ENCODE measurements around the gene CDKN2B-AS1.

CDKN2B-AS1 gene

DNA sequence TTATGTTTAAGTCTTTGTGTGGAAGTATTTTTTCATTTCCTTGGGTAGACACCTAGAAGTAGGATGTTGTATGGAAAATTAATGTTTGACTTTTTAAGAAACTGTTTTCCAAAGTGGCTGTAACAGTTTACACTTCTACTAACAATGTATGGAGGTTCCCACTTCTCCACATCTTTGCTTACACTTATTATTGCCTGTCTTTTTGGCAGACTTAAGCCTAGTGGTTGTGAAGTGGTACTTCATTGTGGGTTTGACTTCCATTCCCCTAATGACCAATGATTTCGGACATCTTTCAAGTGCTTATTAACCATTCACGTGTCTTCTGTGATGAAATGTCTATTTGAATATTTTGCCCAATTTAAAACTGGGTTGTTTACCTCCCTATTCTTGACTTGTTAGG is 106.0 kb downstream of the CDKN2B-AS1 start:
- no peak for DNase-seq

DNA sequence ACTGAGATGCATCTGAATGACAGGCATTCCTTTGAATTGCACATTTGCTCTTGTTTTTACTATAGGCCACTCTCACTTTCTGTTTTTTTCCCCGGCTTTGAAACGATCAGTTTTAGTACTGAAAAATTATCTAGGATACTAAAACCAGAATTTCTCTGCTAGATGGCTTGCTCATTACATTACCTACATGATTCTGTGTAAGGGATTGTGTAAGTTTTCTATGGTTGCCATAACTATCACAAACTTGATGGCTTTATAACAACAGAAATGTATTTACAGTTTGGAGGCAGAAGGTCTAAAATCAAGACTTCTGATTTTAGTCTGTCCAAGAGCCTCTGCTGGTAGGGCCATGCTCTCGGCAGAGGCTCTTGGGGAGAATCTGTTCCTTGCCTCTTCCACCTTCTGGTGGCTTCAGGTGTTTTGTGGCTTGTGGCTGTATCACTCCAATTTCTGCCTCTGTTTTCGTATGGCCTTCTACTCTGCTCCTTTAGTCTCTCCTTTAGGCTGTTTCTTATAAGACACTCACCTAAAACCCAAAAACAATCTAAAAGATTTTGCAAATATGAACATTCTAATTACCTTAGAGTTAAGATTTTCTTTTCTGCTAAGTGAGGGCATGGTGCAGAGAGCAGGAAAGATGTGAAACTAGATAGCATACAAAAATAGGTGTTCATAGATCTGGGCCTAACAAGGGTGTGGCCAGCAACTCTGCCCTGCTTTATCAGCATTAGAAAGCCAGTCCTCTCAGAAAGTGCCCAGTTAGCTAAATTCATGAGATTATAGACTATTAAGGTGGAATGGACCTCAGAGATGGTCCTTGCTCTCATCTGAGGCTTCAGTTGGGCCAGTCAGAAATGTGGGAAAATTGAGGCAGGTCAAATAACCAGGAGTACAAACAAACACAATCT is 107.8 kb downstream of the CDKN2B-AS1 start:
- DNase-seq, result no peak

DNA sequence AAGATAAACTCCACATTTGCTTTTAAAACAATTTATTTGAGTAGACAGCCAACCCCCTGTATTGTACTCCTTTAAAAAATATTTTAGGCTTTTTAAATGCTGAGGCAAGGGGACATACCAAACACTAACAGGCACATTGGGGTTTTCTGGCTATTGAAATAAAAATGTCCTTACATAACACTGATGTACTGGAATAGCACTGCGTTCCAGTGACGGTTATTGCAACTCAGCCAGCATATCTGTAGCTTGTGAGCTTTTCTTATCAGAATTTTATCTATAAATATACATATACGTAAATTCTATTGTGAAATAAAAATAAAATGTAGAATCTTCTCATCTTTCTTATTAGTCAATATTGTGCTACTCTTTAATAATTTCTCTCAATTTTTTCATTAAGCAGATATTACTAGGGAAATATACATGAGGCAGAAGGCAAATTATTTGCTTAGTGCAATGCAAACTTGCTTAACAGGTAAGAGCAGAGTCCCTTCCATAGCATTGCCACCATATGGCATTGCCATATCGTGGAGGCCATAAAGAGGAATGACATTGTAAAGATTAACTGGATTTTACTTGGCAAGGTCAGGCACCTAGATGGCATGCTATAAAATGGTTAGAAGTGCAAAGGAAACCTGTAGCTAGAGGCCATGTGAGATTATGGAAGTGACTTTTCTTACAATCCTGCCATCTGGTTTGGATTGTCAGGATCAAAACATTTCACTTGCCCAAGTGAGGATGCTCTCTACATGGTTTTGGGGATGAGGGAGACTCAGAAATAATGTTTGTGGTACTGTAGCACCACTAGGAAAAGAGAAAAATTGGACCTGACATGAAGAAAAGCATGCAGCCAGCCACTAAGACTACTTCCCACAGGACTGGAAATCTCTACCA is 109.3 kb downstream of the CDKN2B-AS1 start:
- DNase-seq, result no peak

DNA sequence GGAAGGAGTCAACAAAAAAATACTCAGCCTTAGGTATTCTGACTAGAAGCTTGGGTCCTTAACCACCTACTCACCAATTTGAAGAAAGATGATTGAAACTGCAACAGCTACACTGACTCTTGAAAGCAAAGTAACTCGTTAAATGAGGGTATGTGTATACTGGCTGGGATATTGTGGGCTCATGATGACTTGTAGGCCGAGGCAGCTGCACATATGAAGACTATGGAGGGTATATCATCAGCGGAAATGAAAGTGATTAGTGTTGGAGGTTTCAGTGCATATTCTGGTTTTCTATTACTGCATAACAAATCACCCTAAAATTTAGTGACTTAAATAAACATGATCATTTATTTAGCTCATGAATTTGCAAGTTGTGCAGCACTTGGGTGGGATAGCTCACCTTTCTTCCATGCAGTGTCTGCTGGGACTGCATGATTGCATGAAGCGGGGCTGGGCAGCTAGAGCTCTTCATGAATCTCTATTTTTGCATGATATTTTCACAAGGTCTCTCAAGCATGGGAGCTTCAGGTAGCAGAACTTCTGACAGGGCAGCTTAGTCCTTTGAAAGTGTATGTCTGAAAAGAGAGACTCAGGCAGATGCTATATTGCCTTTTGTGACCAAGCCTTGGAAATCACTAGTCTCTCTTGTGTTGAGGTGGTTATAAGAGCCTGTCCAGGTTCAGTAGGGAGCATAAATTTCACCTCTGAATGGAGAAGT is 110.6 kb downstream of the CDKN2B-AS1 start:
- no peak for DNase-seq

DNA sequence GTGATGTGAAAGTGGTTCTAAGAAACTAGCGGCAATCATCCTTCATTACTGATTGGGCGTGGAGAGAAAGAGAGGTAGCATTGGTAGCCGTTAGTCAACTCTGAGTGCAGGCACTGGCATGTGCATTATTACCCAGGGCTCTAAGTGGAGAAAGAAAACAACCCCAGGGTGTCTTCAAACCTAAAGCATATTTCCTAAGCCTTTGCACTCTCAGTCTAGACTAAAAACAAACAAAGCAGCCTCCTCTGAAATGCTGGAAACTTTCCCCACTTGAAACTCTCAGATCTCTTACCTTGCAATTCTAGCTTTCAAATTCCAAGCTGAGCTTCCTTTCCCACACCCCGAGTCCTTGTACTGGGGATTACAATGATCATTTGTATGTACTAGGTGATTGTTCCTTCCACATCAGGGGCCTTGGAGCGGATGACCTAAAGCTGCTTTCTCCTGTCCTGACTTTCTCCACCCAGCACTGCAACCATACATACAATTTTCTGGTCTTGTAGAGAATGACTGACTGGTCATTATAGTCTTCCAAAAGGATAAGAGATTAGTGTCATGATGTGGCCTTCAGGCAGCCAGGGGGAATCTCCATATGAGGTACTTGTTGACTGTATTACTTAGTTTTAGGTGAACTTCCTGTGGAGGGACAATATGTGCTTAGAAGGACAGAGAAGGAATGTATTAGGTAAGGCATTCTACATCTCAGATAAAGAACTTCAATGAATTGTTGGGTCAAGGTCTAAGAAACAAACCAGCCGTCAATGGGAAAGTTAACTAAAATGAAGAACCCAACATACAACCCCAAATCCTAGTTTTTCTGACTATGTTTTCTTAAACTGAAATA is 112.8 kb downstream of the CDKN2B-AS1 start:
- DNase-seq, result no peak

DNA sequence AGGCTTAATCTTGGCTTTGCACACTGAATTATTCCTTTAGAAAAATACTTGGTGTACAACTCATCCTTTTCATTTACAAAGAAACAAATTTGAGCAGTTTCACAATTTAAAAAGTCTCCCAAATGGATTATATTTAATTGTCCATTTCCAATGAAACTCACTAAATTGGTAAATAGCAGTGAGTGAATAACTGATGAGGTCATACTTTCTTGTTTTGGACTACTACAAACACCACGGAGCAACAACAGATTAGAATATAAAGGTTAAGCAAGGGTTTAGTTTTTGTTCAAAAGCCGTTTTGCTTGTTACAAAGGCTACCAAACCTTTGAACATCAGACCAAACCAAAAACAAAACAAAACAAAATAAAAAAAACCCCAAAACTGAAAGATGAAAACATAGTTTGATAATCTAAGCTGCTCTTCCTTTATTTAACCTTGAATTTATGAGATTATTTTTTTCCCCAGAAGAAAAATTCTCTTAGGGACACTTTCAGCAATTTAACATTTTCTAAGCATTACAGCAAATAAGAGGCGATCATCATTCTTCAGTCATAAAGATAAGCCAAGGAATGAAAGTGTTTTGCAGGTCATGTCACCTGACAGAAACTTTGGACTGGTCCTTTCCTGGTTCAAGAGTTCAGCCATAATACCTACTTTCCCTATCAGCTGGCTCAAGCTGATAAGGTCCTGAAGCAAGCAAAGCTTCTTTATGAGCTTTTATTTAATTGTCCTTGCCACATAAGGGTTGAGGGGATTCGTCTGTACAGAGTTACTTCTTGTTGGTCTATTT is 114.2 kb downstream of the CDKN2B-AS1 start:
- no peak for DNase-seq

DNA sequence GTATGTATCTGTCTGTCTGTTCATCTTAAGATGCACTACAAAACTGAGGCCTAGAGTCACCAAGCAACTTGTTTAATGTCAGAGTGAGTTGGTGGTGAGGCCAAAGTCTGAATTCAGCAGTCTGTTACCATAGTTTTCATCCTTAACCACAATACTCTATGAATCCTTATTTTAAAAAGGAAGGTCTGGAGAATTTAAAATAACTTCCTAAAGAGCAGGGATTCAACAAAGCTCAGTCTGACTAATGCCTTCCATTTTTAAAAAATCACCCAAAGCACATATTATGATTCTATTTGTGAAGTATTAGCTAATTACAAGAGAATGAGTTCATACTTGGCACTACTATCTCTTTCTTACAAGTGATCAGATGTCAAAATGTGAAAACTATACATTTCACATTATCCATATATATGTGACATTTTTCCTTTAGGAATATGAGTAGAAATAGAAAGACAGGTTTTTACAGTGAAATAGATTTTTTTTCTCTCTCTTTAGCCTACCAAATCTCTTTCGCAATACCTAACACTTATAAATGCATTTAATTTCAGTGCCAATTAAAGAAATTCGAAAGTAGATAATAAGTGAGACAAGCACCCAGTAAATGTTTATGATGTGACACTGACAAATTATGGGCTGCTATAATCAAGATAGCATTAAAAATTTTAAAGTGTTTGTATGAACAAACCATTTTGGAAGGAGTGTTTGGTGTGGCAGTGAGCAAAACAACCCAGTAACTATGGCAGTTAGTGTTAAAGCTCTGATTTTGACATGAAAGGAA is 116.8 kb downstream of the CDKN2B-AS1 start:
- no peak for DNase-seq

DNA sequence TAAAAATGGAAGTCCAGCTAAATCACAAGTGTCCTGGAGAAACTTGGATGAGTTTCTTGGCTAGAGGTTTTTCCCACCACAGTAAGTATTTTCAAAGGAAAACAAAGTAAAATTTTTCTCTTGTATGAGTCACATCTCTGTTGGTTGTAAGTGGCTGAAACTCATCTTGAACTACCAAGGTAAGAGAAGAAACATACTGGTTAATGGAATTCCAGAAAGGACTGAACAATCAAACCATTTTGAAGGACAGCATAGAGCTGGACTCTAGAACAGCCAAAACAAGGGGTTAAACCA is 117.3 kb downstream of the CDKN2B-AS1 start:
- DNase-seq, result no peak

DNA sequence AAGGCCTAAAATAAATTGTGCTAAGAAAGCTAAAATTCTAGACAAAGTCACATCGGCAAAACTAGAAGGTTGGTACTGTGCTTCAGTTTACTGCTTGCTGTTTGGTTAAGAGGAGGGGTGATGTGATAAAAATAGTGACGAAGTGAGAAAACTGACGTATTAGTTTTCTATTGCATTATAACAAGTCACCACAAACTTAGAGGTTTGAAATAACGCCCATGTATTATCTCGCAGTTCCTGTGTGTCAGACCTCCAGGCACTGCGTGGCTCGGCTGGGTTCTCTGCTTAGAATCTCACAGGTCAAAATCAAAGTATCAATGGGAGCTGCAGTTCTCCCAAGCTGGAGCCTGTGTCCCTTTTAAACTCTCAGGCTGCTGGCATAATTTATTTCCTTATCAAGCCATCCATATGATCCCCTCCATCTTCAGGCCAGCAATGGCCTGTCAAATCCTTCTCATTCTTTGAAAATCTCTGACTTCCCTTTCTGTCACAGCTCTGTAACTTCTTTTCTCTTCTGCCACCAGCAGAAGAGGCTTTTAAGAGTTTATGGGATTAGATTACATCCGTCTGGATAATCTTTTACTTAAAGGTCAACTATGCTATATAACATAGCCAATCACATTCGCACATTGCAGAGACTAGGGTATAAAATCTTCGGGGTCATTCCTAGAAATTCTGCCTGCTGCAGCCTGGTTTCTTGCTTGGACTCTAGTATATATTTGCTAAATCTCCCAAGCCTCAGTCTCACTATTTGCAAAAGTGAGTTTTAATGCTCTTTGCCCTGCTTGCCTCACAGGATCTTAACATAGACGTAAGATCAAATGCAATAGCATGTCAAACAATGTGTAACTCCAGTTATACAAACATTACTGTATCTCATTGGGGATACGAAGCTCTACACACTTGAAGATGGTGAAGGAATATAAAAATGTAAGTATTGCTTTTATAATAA is 118.6 kb downstream of the CDKN2B-AS1 start:
- DNase-seq, result no peak

DNA sequence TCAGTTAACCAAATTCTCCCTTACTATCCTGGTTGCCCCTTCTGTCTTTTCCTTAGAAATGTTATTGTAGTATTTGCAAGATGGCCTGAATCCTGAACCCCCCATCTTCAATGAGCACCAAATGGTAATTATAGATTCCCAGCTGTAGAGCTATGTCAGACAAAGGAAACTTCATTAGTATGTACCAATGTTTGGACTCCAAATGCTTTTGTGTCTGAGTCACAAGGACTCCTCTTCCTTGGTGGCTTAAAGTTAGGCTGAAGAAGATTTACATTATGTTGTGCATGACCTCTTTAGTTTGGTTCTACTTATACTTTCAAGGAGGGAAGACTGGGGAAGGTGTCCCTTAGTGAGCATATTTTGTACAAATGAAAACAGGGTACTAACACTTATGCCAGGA is 120.4 kb downstream of the CDKN2B-AS1 start:
- no peak for DNase-seq

DNA sequence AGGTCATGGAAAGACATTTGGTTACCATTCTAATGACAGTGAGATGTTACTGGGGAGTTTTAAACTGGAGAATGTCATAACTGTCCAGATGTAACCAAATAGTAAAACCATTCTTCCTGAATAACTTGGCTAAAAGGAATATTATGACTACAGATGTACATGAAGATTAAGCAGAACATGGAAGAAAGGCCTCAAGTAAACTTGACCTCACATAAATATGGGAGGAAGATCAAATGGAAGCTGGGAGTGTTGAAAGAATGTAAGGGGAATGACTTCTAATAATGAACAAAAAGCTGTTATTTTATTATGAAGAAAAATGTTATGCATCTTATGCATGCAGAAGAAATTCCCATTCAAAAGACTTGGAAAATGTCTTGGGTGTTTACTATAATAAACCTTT is 122.2 kb downstream of the CDKN2B-AS1 start:
- DNase-seq, result no peak

DNA sequence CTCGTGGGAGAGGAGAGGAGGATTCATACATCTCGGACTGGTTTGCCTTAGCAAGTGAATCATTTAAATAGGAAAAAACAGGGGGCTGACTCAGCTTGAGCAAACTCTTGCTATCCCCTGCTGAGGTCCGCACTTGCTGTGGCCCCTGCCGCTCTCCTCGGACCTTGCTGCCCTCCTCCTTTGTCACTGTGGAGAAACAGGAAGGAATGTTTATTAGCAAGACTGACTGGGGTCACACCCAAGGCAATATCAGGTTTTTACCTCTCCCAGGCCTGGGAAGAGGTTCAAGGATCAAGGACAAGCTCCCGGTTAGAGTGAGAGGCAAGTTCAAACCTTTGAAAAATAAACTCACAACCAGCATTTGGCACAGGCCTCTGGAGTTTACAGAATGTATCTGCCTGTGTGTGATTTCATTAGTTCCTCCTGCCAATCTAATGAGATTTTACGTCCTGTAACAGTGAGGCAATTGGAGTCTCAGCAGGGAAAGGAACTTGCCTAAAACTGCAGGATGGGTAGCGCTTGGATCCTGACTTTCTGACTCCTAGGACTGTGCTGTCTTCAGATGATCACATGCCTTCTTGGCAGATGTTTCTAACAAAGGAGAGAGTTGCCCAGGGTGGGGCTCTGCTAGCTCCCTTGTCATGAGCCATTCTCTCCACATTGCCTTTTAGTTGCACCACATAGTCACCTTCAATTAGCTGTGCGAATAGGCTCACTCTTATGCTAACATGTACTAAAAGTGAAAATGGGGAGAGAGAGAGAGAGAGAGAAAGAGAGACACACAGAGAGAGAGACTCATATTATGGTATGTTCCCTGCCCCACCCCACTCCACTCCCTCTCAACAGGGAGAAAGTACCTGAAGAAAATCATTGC is 123.2 kb downstream of the CDKN2B-AS1 start:
- peak; percentile 16 for DNase-seq

DNA sequence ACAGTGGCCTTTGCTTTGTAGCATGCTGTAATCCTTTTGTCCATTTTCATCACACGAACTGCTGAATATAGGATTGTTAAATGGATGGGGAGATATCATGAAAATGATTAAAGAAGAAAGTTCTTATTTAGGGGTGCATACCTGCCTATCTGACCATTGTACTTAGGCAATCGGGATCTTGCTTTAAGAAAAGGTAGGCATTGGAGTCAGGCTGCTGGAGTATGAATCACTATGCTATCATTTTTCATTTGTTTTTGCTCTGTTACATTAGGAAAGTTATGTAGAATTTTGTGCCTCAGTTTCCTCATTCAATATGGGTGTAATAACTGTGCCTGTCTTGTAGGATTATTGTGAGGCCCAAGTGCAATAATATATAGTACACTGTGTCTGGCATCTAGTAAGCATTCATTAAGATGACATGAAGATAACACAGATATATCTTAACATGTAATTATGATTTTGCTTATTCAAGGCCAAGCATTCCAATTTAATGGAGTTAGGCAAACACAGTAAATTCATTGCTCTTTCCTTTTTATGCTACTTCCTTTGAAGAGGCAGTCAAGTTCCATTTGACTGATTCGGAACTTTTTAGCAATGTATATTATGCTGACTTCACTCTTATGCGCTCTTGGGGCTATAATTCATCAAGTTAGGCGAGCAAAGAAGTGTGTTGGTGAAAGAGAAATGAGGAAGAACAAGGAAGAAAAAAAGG is 124.4 kb downstream of the CDKN2B-AS1 start:
- DNase-seq, result no peak

DNA sequence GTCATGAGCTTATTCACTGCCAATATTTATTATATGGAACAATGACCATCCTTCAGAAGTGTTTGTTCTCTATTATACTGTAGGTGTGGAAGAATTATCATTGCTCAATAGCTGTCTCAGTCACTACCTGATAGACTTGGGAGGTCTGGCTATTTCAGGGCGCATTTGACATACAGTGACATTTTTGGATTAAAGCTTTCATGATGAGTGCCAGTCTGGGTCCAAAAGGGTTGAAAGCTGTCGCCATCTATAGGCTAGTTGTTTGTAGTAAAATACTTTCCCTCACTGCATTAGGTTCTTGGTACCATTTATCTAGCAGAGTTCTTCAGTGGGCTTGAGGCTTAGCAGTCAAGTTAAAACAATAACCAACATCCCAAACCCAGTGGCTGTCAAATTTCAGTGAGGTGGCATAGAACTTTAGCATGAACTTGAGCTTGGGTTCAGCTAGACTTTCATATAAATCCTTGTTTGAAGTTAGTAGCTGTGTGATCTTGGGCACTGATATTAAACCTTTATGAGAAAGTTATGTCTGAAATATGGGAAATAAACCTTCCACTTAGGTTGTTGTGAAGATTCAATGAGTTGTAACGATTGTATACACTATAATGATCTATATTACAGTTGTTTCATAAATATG is 125.0 kb downstream of the CDKN2B-AS1 start:
- DNase-seq, result peak; percentile 33

DNA sequence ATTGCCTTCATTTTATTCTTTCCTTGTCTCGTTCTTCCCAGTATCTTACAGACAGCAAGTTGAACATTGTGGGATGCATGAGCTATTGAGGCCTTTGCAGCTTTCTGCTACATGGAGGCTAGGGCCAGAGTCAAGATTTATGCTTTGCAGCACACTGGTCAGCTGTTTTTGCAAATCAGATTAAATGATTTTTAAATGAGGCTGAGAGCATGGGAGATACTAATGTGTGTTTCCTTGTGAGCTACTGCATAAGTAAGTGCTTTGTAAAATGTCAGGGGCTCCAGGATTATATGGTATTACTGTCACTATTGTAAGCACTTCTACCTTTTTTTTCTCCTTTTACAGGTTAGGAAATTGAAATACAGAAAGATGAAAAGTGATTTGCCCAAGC is 125.6 kb downstream of the CDKN2B-AS1 start:
- no peak for DNase-seq

DNA sequence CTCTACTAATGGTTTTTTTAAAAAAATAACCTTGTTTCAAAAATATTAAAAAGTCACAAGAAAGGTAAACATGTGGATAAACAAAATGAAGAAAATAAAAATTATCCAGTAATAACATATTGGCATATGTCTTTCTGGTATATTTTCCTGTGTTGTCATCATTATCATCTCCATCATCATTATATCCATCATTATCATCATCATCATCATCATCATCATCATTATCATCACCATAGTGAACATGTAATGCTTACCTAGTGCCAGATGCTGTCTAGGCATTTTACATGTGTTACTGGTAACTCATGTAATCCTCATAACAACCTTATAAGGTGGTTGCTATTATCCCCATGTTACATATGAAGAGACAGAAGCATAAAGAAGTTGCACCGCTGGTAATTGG is 126.0 kb downstream of the CDKN2B-AS1 start:
- no peak for DNase-seq

DNA sequence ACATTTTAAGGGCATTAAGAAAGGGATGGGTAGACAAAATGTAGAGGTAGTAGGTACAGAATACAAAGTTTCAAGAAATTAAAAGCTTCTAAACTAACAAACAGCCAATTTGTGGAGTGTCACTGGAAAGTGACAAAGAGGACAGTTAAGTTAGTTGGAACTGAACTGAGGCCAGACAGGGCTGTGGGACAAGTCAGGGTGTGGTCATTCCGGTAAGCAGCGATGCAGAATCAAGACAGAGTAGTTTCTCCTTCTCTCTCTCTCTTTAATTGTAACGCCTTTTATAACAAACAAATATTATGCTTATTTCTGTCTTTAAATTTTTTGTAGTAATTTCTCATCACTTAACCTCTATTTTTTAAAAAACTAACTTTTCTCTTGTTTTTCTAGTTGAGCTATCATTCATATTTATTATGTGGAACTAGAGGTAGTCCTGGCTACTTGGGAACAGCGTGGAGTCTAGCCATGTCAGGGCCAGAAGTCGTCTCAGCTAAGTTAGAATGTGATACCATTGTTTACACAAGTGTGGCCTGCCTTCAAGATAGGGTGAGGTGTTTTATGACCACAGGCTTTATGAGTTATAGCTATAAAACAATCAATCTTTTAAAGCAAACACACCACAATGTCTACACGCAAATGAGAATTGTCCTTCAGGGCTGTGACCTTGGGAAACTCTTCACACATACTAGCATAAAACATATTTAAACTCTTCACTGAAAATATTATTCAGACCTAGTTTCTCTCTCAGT is 129.8 kb downstream of the CDKN2B-AS1 start:
- no peak for DNase-seq

All from suppressor macrophage treated with lipopolysaccharide for 4 hours (primary cell).